ENCODE measurements around the gene WNT7B.

The WNT7B gene

DNA sequence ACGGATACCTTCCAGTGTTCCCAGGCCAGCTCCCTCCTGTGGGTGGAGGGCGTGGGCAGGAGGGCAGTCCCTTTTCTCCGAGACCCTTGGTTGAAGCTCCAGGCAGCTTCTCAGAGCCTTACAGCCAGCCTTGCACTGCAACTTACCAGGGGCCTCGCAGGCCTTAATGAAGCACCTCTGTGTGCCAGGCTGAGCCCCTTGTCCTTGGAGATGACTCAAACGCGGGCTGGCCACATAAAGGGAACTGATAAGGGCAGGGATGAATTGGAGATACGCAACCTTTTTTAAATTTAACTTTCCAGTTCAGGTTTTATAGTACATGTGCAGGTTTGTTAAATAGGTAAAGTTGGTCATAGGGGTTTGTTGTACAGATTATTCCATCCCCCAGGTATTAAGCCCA, 72.7 kb downstream of the WNT7B start:
- H3K36me3 ChIP-seq (ENCODE audit: low read depth) = no peaks in the 10 kb centered on the region
- H3K4me3 ChIP-seq (ENCODE audit: severe bottlenecking) = no peak overlapping the region
- ATAC-seq (ENCODE audit: low read depth) (no peak), DNase-seq (ENCODE audit: low spot score) (no peak)
- no peak overlapping the region for H3K27ac ChIP-seq (ENCODE audit: poor library complexity, severe bottlenecking)
- H3K27me3 ChIP-seq (ENCODE audit: insufficient read depth, poor library complexity, severe bottlenecking) = no peaks in the 10 kb centered on the region
- no peak for TF ChIP-seq CTCF (IDR thresholded peaks at IDR 0.05; ENCODE audit: poor library complexity, severe bottlenecking)
- no peaks in the 10 kb centered on the region for H3K9me3 ChIP-seq (ENCODE audit: severe bottlenecking)
- H3K4me1 ChIP-seq (ENCODE audit: insufficient read depth, poor library complexity, severe bottlenecking) = peaks cover 10% of the 10 kb centered on the region

- ATAC-seq (ENCODE audit: low read depth) (peak; percentile 92), DNase-seq (ENCODE audit: low spot score) (no peak)
- no peaks in the 10 kb centered on the region for H3K9me3 ChIP-seq (ENCODE audit: severe bottlenecking)
- H3K27ac ChIP-seq (ENCODE audit: poor library complexity, severe bottlenecking) = peak overlapping the region; percentile 7
- no peak for TF ChIP-seq CTCF (IDR thresholded peaks at IDR 0.05; ENCODE audit: poor library complexity, severe bottlenecking)
- H3K36me3 ChIP-seq (ENCODE audit: low read depth) = no peaks in the 10 kb centered on the region
- peaks cover 10% of the 10 kb centered on the region for H3K4me1 ChIP-seq (ENCODE audit: insufficient read depth, poor library complexity, severe bottlenecking)
- H3K27me3 ChIP-seq (ENCODE audit: insufficient read depth, poor library complexity, severe bottlenecking) = no peaks in the 10 kb centered on the region
- no peak overlapping the region for H3K4me3 ChIP-seq (ENCODE audit: severe bottlenecking)
Measured at GRCh38 chr22:45903355-45904135, 73.4 kb downstream of the WNT7B start.

DNA sequence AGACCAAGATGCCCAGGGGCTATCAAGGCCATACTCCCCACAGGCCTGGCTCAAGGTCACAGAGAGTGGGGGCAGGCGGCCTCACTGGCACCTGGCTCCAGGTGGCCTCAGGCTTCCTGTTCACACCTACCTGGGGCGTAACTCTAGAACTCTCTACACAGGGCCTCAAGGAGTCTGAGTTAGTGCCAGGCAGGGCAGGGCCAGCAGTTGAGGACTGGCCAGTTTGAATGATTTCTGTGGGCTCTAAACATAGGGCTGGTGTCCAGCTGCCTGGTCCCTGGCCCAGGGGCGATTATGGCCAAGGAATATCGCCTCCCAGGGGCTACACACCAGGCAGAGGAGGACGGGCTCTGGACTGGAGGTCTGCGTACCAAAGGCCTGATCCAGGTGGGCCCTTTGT, 79.2 kb downstream of the WNT7B start:
- H3K9me3 ChIP-seq (ENCODE audit: severe bottlenecking) = no peaks in the 10 kb centered on the region
- DNase-seq (ENCODE audit: low spot score) (no peak), ATAC-seq (ENCODE audit: low read depth) (no peak)
- peaks cover 17% of the 10 kb centered on the region for H3K4me1 ChIP-seq (ENCODE audit: insufficient read depth, poor library complexity, severe bottlenecking)
- no peaks in the 10 kb centered on the region for H3K36me3 ChIP-seq (ENCODE audit: low read depth)
- H3K27me3 ChIP-seq (ENCODE audit: insufficient read depth, poor library complexity, severe bottlenecking) = no peaks in the 10 kb centered on the region
- no peak for TF ChIP-seq CTCF (IDR thresholded peaks at IDR 0.05; ENCODE audit: poor library complexity, severe bottlenecking)
- H3K4me3 ChIP-seq (ENCODE audit: severe bottlenecking) = no peak overlapping the region
- no peak overlapping the region for H3K27ac ChIP-seq (ENCODE audit: poor library complexity, severe bottlenecking)

- Histone ChIP-seq H3K36me3 (ENCODE audit: low read depth) (no peaks in the 10 kb centered on the region), H3K27me3 (ENCODE audit: insufficient read depth, poor library complexity, severe bottlenecking) (no peaks in the 10 kb centered on the region), H3K4me3 (ENCODE audit: severe bottlenecking) (no peak overlapping the region), H3K27ac (ENCODE audit: poor library complexity, severe bottlenecking) (peak overlapping the region; percentile 39), H3K4me1 (ENCODE audit: insufficient read depth, poor library complexity, severe bottlenecking) (peaks cover 17% of the 10 kb centered on the region), H3K9me3 (ENCODE audit: severe bottlenecking) (no peaks in the 10 kb centered on the region)
- TF ChIP-seq CTCF (IDR thresholded peaks at IDR 0.05; ENCODE audit: poor library complexity, severe bottlenecking) = no peak
- ATAC-seq (ENCODE audit: low read depth) (no peak), DNase-seq (ENCODE audit: low spot score) (no peak)
Measured at GRCh38 chr22:45896964-45897538, 79.9 kb downstream of the WNT7B start.
